Measurements from ENCODE around the gene CARMIL1. TPM values are rescaled to one million over a fixed set of nuclear protein-coding genes. Genes with fewer than 3 reads are reported as not detected.

Gene CARMIL1
- total and polyA plus RNA-seq, 2 donors from 2014 or later: 22.3 to 51.1 TPM

DNA sequence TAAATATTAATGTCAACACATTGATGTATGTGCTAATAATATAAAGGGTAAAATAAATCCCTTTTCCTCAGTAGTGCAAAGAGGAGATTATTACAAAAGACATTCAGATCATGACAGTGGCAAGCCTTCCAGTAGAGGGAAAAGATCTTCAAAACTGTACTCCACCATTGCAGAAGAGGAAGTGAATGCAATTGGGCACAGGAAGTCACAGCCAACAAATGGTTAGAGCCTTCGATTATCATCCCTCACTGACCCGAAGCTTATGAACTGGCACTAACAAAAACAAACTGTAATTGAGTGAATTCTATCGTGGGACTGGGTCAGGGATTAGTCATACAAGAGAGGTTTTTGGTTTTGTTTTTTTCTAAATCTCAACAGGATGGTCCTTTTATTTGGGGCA, 333.5 kb downstream of the CARMIL1 start:
- peaks cover 0 to 7% (median 4%) of the 10 kb centered on the region in 3 donors for H3K36me3 ChIP-seq (ENCODE audit: control insufficient read depth in 2 of 3, insufficient read depth in 3 of 3, low read length in 3 of 3)
- no peaks in the 10 kb centered on the region for H3K4me1 ChIP-seq (ENCODE audit: control insufficient read depth in 2 of 3, insufficient read depth in 2 of 3, low read depth in 1 of 3, low read length in 3 of 3)
- no peaks in the 10 kb centered on the region for H3K9me3 ChIP-seq (ENCODE audit: control insufficient read depth in 2 of 3, insufficient read depth in 1 of 3, low read length in 3 of 3)
- intact Hi-C loops (cut with DNase I): no loop called here
- DNase-seq: no peak
- H3K9ac ChIP-seq (ENCODE audit: low read length in 3 of 3): no peak overlapping the region
- FAIRE-seq: no peak
- TF ChIP-seq, protein P1, sequence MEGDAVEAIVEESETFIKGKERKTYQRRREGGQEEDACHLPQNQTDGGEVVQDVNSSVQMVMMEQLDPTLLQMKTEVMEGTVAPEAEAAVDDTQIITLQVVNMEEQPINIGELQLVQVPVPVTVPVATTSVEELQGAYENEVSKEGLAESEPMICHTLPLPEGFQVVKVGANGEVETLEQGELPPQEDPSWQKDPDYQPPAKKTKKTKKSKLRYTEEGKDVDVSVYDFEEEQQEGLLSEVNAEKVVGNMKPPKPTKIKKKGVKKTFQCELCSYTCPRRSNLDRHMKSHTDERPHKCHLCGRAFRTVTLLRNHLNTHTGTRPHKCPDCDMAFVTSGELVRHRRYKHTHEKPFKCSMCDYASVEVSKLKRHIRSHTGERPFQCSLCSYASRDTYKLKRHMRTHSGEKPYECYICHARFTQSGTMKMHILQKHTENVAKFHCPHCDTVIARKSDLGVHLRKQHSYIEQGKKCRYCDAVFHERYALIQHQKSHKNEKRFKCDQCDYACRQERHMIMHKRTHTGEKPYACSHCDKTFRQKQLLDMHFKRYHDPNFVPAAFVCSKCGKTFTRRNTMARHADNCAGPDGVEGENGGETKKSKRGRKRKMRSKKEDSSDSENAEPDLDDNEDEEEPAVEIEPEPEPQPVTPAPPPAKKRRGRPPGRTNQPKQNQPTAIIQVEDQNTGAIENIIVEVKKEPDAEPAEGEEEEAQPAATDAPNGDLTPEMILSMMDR (IDR thresholded peaks at IDR 0.05; ENCODE audit: borderline replicate concordance, extremely low read depth, insufficient read depth): no peak
- H3K27me3 ChIP-seq (ENCODE audit: control insufficient read depth, insufficient read depth, low read length): no peaks in the 10 kb centered on the region
- no peak overlapping the region for H3K4me3 ChIP-seq (ENCODE audit: low read length in 3 of 3)
- no peak overlapping the region for H3K27ac ChIP-seq (ENCODE audit: low read depth in 2 of 2, low read length in 2 of 2)

- Histone ChIP-seq H3K27me3 (ENCODE audit: control insufficient read depth, insufficient read depth, low read length) (no peaks in the 10 kb centered on the region), H3K36me3 (ENCODE audit: control insufficient read depth in 2 of 3, insufficient read depth in 3 of 3, low read length in 3 of 3) (peaks cover 0 to 7% (median 4%) of the 10 kb centered on the region in 3 donors), H3K9me3 (ENCODE audit: control insufficient read depth in 2 of 3, insufficient read depth in 1 of 3, low read length in 3 of 3) (no peaks in the 10 kb centered on the region), H3K9ac (ENCODE audit: low read length in 3 of 3) (no peak overlapping the region), H3K27ac (ENCODE audit: low read depth in 2 of 2, low read length in 2 of 2) (no peak overlapping the region), H3K4me1 (ENCODE audit: control insufficient read depth in 2 of 3, insufficient read depth in 2 of 3, low read depth in 1 of 3, low read length in 3 of 3) (no peaks in the 10 kb centered on the region), H3K4me3 (ENCODE audit: low read length in 3 of 3) (no peak overlapping the region)
- no peak for DNase-seq
- TF ChIP-seq, protein P1 (IDR thresholded peaks at IDR 0.05; ENCODE audit: borderline replicate concordance, extremely low read depth, insufficient read depth): no peak
- intact Hi-C loops (cut with DNase I): no loop called here
- no peak for FAIRE-seq
These were observed 334.2 kb downstream of the CARMIL1 start for GRCh38 chr6:25613415-25613814.

DNA sequence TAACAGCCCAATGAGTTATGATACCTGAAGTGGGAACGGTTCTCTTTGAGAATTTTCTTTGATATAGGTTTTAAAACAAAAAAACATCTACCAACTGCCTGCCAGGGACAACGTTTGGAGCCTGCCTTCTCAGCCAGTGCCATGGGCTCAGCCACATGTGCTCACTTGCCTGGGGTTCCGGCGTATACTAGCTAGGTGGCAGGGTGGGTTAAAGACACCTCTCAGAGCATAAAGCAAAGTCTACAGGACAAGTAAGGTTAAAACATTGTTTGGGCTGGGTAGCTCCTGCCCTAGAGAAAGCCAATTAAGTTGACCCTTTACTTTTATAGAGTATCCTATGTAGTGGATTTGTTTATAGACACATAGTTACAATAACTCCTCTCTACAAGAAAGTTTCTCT, 334.9 kb downstream of the CARMIL1 start:
- Histone ChIP-seq H3K27me3 (ENCODE audit: control insufficient read depth, insufficient read depth, low read length) (no peaks in the 10 kb centered on the region), H3K9ac (ENCODE audit: low read length in 3 of 3) (no peak overlapping the region), H3K4me3 (ENCODE audit: low read length in 3 of 3) (no peak overlapping the region), H3K36me3 (ENCODE audit: control insufficient read depth in 2 of 3, insufficient read depth in 3 of 3, low read length in 3 of 3) (peaks cover 0 to 4% (median 3%) of the 10 kb centered on the region in 3 donors), H3K9me3 (ENCODE audit: control insufficient read depth in 2 of 3, insufficient read depth in 1 of 3, low read length in 3 of 3) (no peaks in the 10 kb centered on the region), H3K4me1 (ENCODE audit: control insufficient read depth in 2 of 3, insufficient read depth in 2 of 3, low read depth in 1 of 3, low read length in 3 of 3) (no peaks in the 10 kb centered on the region), H3K27ac (ENCODE audit: low read depth in 2 of 2, low read length in 2 of 2) (no peak overlapping the region)
- intact Hi-C loops (cut with DNase I): no loop called here
- no peak for FAIRE-seq
- DNase-seq: no peak
- TF ChIP-seq, protein P1 (IDR thresholded peaks at IDR 0.05; ENCODE audit: borderline replicate concordance, extremely low read depth, insufficient read depth): no peak

DNA sequence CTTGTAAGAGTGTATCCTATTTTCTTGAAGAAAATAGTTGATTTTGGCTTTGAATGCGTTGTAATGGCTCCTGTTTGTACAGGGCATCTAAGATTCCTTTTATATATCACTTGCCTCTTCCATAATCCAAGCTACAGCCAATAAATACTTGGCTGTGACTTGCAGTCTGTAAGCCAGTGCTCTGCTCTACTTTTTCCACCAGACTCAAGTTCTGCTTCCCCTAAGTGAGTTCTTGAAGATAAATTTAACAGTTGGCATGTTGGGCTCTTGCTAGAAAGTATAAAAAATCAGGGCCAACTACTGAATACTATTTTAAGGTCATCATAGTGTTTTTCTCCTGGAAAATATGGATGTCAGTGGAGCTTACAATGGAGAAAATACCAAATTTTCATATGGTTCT, 336.3 kb downstream of the CARMIL1 start:
- no peak overlapping the region for H3K9ac ChIP-seq (ENCODE audit: low read length in 3 of 3)
- no peaks in the 10 kb centered on the region for H3K9me3 ChIP-seq (ENCODE audit: control insufficient read depth in 2 of 3, insufficient read depth in 1 of 3, low read length in 3 of 3)
- no peak for DNase-seq
- H3K27ac ChIP-seq (ENCODE audit: low read depth in 2 of 2, low read length in 2 of 2): no peak overlapping the region
- peaks cover 0 to 4% (median under 1%) of the 10 kb centered on the region in 3 donors for H3K36me3 ChIP-seq (ENCODE audit: control insufficient read depth in 2 of 3, insufficient read depth in 3 of 3, low read length in 3 of 3)
- H3K4me1 ChIP-seq (ENCODE audit: control insufficient read depth in 2 of 3, insufficient read depth in 2 of 3, low read depth in 1 of 3, low read length in 3 of 3): no peaks in the 10 kb centered on the region
- intact Hi-C loops (cut with DNase I): no loop called here
- no peak for FAIRE-seq
- TF ChIP-seq, protein P1 (IDR thresholded peaks at IDR 0.05; ENCODE audit: borderline replicate concordance, extremely low read depth, insufficient read depth): no peak
- H3K27me3 ChIP-seq (ENCODE audit: control insufficient read depth, insufficient read depth, low read length): no peaks in the 10 kb centered on the region
- no peak overlapping the region for H3K4me3 ChIP-seq (ENCODE audit: low read length in 3 of 3)

Measured in kidney (tissue), 14 donors.